T-helper 9 cell (primary cell): ENCODE measurements around the gene LRP5.
"Not testable (repeated sequence)": the region's sequence is repeated elsewhere in the genome, so short reads cannot be mapped to it uniquely, and the experiment has no call there.

Source experiments
- DNase-seq: peaks from one replicate; pipeline ENCODE4 v3.0.0-alpha.2; 2020

The LRP5 gene

DNA sequence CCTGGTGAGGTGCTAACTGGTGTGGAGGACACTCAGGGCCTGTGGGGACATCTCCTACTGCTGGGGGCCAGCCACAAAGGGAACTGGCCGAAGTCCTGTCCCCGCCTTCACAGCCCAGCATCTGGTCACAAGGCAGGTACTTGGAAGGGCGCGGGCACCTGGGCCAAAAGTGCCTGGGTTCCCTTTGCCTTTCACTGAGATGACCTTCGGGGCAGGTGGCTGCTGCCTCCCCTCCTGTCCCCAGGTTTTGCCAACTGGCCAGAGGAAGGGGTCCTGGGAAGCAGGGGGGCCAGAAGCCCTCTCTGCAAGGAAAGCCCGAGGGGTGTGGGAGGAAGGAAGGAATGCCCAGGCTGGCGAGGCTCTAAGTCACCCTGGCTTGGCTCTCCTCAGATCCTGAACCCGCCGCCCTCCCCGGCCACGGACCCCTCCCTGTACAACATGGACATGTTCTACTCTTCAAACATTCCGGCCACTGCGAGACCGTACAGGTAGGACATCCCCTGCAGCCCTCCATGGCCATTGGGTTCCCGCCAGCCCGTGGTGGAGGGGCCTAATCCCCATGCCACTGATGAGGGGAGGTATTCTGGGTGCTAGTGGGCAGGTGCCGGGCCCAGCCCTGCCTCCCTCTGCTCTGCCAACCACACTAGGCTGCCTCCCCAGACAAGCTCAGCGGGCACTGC, 133.8 kb downstream of the LRP5 start:
- DNase-seq: no peak

DNA sequence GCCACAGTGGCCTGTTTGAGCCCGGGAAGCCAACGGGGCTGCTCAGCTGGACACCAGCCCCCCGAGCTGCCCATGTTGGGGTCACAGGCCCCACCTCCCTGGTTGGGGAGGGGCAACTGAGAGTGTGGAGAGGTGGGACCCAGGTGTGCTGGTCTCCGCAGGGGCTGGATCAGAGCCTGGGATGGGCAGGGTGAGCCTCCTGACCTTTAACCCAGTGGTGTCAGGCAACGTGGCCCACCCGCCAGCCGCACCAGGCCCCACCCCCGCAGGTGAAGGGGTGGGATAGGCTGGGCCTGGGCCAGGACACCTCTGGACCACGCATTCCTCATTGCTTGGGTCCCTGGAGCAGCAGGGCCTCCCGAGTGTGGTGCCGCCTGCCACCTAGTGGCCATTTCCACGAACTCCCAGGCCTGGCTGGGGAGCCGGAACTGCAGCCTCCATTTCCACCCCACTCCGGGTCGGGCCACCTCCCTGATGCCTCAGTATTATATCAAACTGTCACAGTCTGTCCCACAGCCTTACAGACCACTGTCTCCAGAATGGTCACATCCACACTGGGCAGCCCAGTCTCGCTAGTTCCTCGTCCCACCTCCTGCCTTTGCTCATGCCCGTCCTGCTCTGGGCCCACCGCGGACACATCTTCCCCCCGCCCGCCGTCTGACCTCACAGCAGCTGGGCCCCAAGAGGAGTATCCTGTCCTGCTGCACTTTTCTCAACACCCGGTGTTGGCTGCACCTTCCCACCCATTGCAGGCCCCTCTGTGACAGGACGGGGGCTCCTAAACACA, 134.8 kb downstream of the LRP5 start:
- peak; percentile 68 for DNase-seq

GRCh38 chr11:68447914-68448313, 135.5 kb downstream of the LRP5 start:
- DNase-seq: not testable (repeated sequence)

- DNase-seq: no peak
Measured at GRCh38 chr11:68448604-68449011, 136.2 kb downstream of the LRP5 start.

- DNase-seq: no peak
Measured at GRCh38 chr11:68449951-68450350, 137.6 kb downstream of the LRP5 start.

- no peak for DNase-seq
Measured at GRCh38 chr11:68450711-68451110, 138.3 kb downstream of the LRP5 start.

DNA sequence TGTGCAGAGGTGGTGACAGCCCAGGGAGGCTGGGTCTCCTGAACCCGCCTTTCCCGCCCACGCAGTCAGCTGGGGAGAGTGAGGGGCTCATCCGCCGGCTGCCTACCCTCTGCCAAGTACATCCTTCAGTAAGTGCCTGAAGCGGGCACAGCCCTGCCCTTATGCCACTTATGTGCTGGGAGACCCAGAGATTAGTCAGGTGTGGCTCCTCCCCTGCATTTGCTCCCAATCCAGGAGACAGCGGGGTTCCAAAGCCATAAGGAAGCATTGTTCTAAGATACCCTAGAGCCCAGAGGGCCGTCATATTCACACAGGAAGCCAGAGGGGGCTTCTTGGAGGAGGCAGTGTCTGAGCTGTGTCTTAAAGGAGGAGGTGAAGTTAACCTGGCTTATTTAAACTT, 142.4 kb downstream of the LRP5 start:
- DNase-seq: no peak

DNA sequence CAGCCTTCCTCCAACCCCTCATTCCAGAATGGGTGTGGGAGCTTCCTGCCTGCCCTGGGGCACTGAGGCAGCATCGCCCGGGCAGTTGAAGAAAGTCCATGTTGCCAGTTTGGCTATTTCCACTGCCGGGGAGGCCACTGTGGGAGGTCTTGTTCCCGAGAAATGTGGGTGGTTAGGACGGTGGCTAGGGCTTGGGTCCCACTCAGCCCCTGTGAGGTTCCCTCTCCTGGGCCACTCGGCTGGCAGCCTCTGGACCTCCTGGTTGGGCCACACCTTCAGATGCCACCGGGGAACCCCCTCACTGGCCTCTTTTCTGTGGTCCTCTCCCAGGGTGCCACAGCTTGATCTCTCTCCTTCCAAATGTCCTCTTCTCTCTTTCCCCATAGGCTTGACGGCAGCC, 143.1 kb downstream of the LRP5 start:
- DNase-seq: no peak

DNA sequence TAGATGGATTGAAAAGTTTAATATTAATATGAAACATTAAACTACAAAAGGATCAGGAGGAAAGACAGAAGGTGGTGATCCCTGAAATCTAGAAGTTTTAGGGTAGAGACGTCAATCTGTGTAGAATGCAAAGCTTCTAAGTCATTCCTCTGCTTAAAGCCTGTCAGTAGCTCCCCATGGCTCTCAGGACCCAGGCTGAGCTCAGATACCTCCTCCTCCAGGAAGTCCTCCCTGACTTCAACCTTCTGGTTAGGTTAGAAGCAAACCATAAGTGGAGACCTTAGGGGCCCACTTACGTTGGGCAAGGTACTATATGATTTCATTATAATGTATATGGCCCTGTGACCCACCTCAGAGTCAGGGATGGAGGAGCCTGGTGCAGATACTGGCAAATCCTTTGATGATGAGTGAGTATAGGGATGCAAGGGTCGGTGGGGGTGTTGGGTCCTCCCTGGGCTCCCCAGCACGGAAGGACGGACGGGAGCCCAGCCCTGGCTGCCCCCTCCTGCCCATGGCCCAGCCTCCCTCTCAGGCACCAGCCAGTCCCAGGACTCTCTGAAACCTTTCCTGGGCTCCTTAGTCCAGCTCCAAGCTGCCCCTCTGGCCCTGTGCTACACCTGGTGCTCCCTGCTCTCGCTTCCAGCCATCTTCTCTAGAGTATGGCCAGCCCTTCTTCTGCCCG, 145.0 kb downstream of the LRP5 start:
- no peak for DNase-seq

DNA sequence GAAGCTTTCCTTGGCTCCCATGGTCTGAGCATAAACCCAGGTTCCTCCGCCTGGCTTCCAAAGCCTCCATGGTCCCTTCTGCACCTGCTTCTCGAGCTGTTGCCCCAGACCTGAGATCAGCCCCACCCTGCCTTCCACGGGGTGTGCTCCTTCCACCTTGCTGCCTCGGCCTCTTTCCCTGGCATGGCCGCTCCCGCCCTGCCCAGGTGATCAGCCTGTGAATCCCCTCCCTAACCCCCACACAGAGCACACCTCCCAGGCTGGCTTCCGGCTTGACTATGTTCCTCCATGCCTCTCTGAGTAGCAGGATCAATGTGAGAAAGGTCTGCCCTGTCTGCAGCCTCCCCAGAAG, 145.5 kb downstream of the LRP5 start:
- no peak for DNase-seq

GRCh38 chr11:68458340-68458739, 145.9 kb downstream of the LRP5 start:
- DNase-seq: not testable (repeated sequence)

- DNase-seq: peak; percentile 98
Measured at GRCh38 chr11:68459886-68460740, 147.7 kb downstream of the LRP5 start.

- no peak for DNase-seq
Measured at GRCh38 chr11:68460741-68461574, 148.6 kb downstream of the LRP5 start, which contains the start of gene PPP6R3. Gene PPP6R3, plus strand, starts transcription at chr11:68460752. Its CDS starts 76,913 bp downstream, at chr11:68537665.

- DNase-seq: no peak
Measured at GRCh38 chr11:68461575-68461917, 149.2 kb downstream of the LRP5 start.

DNA sequence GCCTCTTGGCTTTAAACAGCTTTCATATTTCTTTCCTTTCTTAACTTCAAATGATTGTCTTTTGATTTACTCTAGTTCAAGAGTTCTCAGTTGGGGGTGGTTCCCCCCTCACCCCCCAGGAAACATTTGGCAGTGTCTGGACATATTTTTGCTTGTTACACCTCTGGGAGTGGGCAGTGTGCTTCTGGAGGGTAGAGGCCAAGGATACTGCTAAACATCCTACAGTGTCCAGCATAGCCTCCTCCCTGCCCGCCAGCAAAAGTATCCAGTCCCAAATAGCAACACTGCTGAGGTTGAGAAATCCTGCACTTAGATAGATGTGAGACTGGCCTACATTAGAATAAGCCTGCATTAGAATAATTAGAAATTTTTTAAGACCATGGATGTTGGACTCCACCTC, 151.3 kb downstream of the LRP5 start:
- DNase-seq: no peak

DNA sequence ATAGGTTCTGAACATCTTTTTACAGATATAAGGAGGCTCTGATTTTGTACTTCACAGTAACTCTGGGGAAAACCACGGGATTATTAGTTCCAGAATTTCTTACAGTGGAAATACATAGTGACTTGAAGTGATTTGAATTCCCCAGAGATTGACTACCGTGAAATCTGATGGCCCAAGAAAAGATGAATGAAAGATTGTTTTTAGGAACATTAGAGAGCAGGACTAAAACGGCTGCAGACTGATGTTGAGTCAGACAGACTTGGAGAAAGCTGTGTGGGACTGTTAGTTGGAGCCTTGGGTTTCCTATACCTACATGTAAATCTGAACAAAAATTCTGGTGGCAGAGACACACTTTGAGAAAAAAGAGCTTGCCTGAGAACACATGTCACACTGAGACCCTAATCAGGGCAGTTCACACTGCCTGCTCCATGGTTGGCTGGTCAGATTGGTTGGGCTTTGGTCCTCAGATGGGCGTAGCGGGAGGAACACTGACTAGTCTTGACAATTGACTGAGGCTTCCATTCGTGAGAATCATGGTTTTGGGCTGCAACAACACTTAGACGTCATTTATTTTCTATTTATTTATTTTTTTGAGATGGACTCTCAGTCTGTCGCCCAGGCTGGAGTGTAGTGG, 154.9 kb downstream of the LRP5 start:
- DNase-seq: no peak

DNA sequence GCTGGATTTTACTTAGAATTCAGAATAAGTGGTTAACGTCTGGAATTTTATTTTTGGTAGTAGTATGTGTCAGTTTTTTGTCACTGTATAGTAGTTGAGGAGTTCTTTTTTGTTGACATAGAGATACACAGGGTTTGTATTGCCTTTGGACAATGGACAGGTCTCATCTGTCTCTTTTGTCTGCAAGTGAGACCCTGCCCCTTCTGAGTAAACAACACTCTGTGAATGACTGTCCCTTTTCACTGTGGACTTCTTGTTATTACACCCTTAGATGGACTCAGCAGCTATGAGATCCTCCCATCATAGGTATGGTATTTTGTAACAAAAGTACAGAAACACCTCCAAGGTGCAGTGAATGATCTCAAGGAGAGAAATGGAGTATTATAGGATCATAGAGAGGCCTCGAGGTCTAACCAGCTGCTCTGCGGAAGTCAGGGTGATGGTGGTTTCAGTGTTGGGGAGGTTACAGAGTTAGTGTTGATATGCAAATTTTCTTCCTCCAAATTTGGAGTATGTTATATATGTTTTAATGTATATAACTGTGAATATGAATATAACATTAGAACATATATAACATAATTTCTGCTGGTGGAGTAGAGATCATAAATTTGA, 155.9 kb downstream of the LRP5 start:
- no peak for DNase-seq

DNA sequence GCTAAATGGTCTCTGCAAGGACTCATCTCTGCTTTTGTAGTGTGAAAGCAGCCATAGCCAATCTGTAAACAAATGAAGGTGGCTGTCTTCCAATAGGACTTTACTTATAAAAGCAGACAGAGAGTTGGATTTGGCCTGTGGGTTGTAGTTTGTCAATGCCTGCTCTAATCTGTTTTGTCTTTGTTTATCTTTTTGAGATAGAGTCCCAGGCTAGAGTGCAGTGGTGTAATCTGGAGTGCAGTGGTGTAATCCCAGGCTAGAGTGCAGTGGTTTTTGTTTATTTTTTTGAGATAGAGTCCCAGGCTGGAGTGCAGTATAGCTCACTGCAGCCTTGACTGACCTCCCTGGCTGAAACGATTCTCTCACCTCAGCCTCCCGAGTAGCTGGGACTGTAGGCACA, 156.7 kb downstream of the LRP5 start:
- DNase-seq: no peak

DNA sequence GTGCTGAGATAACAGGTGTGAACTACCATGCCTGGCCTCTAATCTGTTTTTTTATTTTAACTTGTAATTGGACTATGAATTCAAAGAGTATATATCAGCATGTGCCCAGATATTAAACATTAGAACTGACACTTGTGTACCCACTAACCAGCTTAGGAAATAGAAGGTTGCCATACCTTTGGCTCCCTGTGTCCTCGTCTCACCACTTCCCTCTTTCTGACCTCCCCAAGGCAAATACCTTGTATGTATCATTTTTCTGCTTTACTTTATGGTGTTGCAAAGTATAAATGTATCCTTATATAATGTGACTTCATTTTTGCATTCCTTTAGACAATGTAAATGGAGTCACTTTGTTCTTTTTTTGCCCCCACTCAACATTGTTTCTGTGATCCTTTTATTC, 157.3 kb downstream of the LRP5 start:
- DNase-seq: no peak

DNA sequence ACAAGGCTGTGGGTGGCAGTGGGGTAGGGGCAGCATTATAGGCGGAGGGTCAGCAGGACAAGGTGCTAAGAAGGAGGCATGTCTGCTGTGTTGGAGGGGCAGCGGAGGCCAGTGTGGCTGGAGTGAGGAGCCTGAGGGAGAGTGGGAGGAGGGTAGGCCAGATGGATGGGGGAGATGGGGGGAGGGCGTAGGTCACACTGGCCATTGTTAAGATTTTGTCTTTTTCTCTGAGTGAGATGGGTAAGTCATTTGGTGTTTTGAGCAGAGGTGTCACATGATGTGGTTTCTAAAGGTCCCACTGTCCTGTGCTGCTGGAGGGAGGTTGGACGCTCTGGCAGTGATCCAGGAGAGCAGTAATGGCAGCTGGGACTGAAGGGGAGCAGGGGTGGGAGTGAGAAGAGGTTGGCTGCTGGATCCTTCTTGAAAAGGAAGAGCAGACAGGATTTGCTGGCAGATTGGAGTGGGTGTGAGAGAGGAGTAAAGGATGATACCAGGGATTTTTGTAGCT, 158.0 kb downstream of the LRP5 start:
- DNase-seq: no peak
